SK-N-SH (cell line): ENCODE results near the gene FSTL5. TPM values are rescaled to one million over a fixed set of nuclear protein-coding genes. Genes with fewer than 3 reads are reported as not detected.

Source experiments
- CTCF ChIA-PET: fragments of 300-600, 350-600 bp; formaldehyde crosslinking; extraction: SDS; loops from one replicate; lab custom pipeline; 2021; lab: Yijun Ruan, JAX
- POLR2A ChIA-PET: fragments of 350-600 bp; sonication (Branson Sonifier 250); formaldehyde crosslinking; extraction: SDS; loops from one replicate; lab custom pipeline; 2020; ENCODE audit warnings: antibody characterized with exemption, inconsistent platforms; lab: Yijun Ruan, JAX
- DNase-seq: peaks from one replicate; pipeline ENCODE4 v3.0.0; 2012
- H2AFZ ChIP-seq: fragments of 200-600 bp; sonication (generic); 2 replicates; pipeline ENCODE4 v1.8.1; 2016; ENCODE audit warnings: antibody characterized with exemption, mild to moderate bottlenecking, low read depth
- H3F3A ChIP-seq: fragments of 200-600 bp; sonication (generic); replicated peaks from 2 replicates; pipeline ENCODE3; 2016; ENCODE audit warnings: antibody characterized with exemption, mild to moderate bottlenecking; ENCODE audit not compliant: insufficient read depth
- H3K27ac ChIP-seq, 2 experiments: fragments of 200-500 bp in 1 of 2; fragments of 200-600 bp in 1 of 2; sonication (Bioruptor generic) in 1 of 2; sonication (generic), shearing (Covaris generic) in 1 of 2; 2 replicates each; pipeline versions ENCODE4 v1.5.1 to v1.6.1; 2014 to 2016; ENCODE audit warnings: low read depth in 2 of 2, inconsistent platforms in 1 of 2, low read length in 1 of 2, mild to moderate bottlenecking in 1 of 2, mixed read lengths in 1 of 2
- H3K27me3 ChIP-seq: fragments of 200-600 bp; sonication (generic), shearing (Covaris generic); 2 replicates; pipeline ENCODE4 v1.6.1; 2016; ENCODE audit warnings: mixed run types; ENCODE audit not compliant: insufficient read depth
- H3K36me3 ChIP-seq, 2 experiments: fragments of 200-500 bp in 1 of 2; fragments of 200-600 bp in 1 of 2; sonication (Bioruptor generic) in 1 of 2; sonication (generic) in 1 of 2; replicated peaks in 1 of 2; 2 replicates each; pipeline versions ENCODE3 to v1.5.1; 2014 to 2016; ENCODE audit warnings: low read length in 1 of 2, mild to moderate bottlenecking in 1 of 2; ENCODE audit not compliant: insufficient read depth in 2 of 2, control insufficient read depth in 1 of 2
- H3K4me1 ChIP-seq, 2 experiments: fragments of 200-500 bp in 1 of 2; fragments of 200-600 bp in 1 of 2; sonication (Bioruptor generic) in 1 of 2; sonication (generic), shearing (Covaris generic) in 1 of 2; 2 replicates each; pipeline versions ENCODE4 v1.5.1 to v1.6.1; 2014 to 2016; ENCODE audit warnings: low read depth in 1 of 2, low read length in 1 of 2, mixed run types in 1 of 2; ENCODE audit not compliant: insufficient read depth in 2 of 2, control insufficient read depth in 1 of 2
- H3K4me2 ChIP-seq: fragments of 200-600 bp; sonication (generic), shearing (Covaris generic); 2 replicates; pipeline ENCODE4 v1.6.1; 2017; ENCODE audit warnings: mixed run types
- H3K4me3 ChIP-seq, 2 experiments: fragments of 200-500 bp in 1 of 2; fragments of 200-600 bp in 1 of 2; sonication (Bioruptor generic) in 1 of 2; sonication (generic), shearing (Covaris generic) in 1 of 2; 2 replicates each; pipeline versions ENCODE4 v1.5.1 to v1.8.1; 2014 to 2016; ENCODE audit warnings: low read depth in 2 of 2, inconsistent platforms in 1 of 2, low read length in 1 of 2, mild to moderate bottlenecking in 1 of 2, mixed read lengths in 1 of 2, moderate library complexity in 1 of 2
- H3K79me2 ChIP-seq: fragments of 200-600 bp; sonication (generic); 2 replicates; pipeline ENCODE4 v1.8.1; 2017; ENCODE audit warnings: mild to moderate bottlenecking; ENCODE audit not compliant: insufficient read depth
- H3K9ac ChIP-seq: fragments of 200-600 bp; sonication (generic); 2 replicates; pipeline ENCODE4 v1.6.1; 2017; ENCODE audit warnings: mixed run types
- H3K9me2 ChIP-seq: fragments of 200-600 bp; sonication (generic); 2 replicates; pipeline ENCODE4 v1.6.1; 2017; ENCODE audit warnings: mixed run types
- H3K9me3 ChIP-seq: fragments of 200-600 bp; sonication (generic); 2 replicates; pipeline ENCODE4 v1.6.1; 2017; ENCODE audit warnings: mixed run types, mild to moderate bottlenecking, moderate library complexity
- H4K20me1 ChIP-seq: fragments of 200-600 bp; sonication (generic); 2 replicates; pipeline ENCODE4 v1.6.1; 2017; ENCODE audit warnings: mild to moderate bottlenecking, mixed run types; ENCODE audit not compliant: insufficient read depth
- CTCF ChIP-seq: fragments of 200-600 bp; sonication (generic); IDR thresholded peaks from 2 replicates; pipeline ENCODE4 v1.6.1; 2017; ENCODE audit warnings: antibody characterized with exemption, mild to moderate bottlenecking, moderate library complexity
- ELF1 ChIP-seq: IDR thresholded peaks from 2 replicates; pipeline ENCODE4 v1.4.0; 2012
- EZH2phosphoT487 ChIP-seq: fragments of 200-600 bp; sonication (generic); IDR thresholded peaks from 2 replicates; pipeline ENCODE4 v1.6.1; 2017; ENCODE audit warnings: low read depth, mixed run types, mild to moderate bottlenecking, antibody characterized with exemption, moderate library complexity, borderline replicate concordance
- MXI1 ChIP-seq: IDR thresholded peaks from 2 replicates; pipeline ENCODE4 v1.6.1; 2012; ENCODE audit warnings: mild to moderate bottlenecking, low read depth, low read length, improper control_type of control experiment
- POLR2AphosphoS5 ChIP-seq: IDR thresholded peaks from 2 replicates; pipeline ENCODE4 v1.6.1; 2012; ENCODE audit warnings: low read depth, low read length
- USF1 ChIP-seq: IDR thresholded peaks from 2 replicates; pipeline ENCODE4 v1.4.0; 2012; ENCODE audit warnings: low read depth, borderline replicate concordance
- ZBTB33 ChIP-seq: IDR thresholded peaks from 2 replicates; pipeline ENCODE4 v1.4.0; 2012; ENCODE audit warnings: low read depth, borderline replicate concordance
- WGBS: methylation state at CpG from one replicate; pipeline ENCODE4 v1.1.6; 2017; ENCODE audit warnings: low lambda C conversion rate; 5-methylcytosine and 5-hydroxymethylcytosine counted together
- polyA plus RNA-seq, 3 experiments: library from polyadenylated mRNA; depleted of rRNA; stranded (reverse); fragments of >200 nt; gene quantifications; 2 replicates each; pipeline ENCODE4 v1.2.3, GENCODE V29; 2012
- TF ChIP-seq, protein P1 (sequence below): IDR thresholded peaks from 2 replicates; pipeline ENCODE4 v1.6.1; 2012; ENCODE audit warnings: mild to moderate bottlenecking, low read depth, low read length, moderate library complexity

The FSTL5 gene
- polyA plus RNA-seq, 1 of the 3 experiments (the other 2 are of a cell fraction), result 0.07 TPM

DNA sequence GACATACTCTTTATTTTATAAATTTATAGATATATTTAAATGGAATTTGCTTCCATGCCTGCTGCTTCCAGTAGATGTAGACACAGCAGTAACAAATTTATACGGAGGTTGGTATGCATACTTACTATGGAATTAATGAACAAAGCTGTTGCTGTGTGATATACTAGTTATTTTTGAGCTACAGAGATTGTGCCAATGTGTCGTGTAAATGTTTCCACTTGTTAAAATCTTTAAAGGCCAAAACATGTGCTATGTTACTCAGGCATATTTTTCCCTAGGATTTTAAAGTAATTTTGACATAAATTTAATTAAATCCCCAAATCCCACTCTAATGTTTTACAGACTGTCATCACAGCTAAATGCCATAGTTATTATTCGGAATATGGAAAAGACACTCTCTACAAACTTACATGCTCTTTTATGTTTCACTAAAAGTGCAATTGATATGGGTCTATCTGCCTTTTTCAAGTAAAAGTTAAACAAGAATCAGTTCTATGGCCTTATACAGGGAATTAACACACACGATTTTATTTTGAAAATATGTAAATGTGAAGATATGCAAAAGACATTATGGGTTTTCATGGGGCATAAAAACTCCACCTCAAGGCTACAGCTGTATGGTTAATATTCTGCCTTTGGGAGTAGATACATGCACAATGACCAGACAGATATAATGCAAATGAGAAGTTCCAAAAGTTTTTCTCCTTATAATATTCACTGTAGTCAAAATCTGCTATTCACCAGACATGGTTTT, 256.8 kb downstream of the FSTL5 start (continued):
- no peak for TF ChIP-seq CTCF
- TF ChIP-seq, protein P1, sequence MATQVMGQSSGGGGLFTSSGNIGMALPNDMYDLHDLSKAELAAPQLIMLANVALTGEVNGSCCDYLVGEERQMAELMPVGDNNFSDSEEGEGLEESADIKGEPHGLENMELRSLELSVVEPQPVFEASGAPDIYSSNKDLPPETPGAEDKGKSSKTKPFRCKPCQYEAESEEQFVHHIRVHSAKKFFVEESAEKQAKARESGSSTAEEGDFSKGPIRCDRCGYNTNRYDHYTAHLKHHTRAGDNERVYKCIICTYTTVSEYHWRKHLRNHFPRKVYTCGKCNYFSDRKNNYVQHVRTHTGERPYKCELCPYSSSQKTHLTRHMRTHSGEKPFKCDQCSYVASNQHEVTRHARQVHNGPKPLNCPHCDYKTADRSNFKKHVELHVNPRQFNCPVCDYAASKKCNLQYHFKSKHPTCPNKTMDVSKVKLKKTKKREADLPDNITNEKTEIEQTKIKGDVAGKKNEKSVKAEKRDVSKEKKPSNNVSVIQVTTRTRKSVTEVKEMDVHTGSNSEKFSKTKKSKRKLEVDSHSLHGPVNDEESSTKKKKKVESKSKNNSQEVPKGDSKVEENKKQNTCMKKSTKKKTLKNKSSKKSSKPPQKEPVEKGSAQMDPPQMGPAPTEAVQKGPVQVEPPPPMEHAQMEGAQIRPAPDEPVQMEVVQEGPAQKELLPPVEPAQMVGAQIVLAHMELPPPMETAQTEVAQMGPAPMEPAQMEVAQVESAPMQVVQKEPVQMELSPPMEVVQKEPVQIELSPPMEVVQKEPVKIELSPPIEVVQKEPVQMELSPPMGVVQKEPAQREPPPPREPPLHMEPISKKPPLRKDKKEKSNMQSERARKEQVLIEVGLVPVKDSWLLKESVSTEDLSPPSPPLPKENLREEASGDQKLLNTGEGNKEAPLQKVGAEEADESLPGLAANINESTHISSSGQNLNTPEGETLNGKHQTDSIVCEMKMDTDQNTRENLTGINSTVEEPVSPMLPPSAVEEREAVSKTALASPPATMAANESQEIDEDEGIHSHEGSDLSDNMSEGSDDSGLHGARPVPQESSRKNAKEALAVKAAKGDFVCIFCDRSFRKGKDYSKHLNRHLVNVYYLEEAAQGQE, result no peak
- TF ChIP-seq, all 33 proteins: peak for 0

DNA sequence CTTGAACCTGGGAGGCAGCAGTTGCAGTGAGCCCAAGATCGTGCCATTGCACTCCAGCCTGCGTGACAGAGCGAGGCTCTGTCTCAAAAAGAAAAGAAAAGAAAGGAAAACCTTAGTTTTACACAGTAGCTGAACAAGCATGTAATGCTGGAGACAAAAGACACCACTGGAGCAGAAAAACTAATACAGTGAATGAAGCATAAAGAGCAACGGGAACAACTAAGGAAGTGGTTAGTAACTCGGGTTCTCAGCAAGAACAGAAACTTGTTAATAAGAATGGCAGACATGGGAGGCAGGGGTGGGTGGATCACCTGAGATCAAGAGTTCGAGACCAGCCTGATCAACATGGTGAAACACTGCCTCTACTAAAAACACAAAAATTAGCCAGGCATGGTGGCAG, 263.7 kb downstream of the FSTL5 start:
- Histone ChIP-seq H3K4me2 (no peak overlapping the region), H3K4me1 (no peaks in the 10 kb centered on the region), H3F3A (no peaks in the 10 kb centered on the region), H3K27me3 (no peaks in the 10 kb centered on the region), H3K36me3 (no peaks in the 10 kb centered on the region), H3K9me2 (no peaks in the 10 kb centered on the region), H3K4me3 (no peak overlapping the region), H2AFZ (no peak overlapping the region), H3K9ac (no peak overlapping the region), H3K79me2 (no peaks in the 10 kb centered on the region), H3K9me3 (no peaks in the 10 kb centered on the region), H3K27ac (no peak overlapping the region), H4K20me1 (no peaks in the 10 kb centered on the region)
- WGBS, result 81% methylated on average over 6 of the region's 6 CpGs
- CTCF ChIA-PET, result interaction anchor here (1.2 kb wide), 1 partner anchor 9 kb away, joined by 3 read pairs; no protein-coding TSS in a partner anchor
- TF ChIP-seq MXI1 (no peak), POLR2AphosphoS5 (no peak), EZH2phosphoT487 (no peak), USF1 (no peak), ELF1 (no peak), ZBTB33 (no peak)
- TF ChIP-seq, protein P1, result no peak
- no peak for DNase-seq
- POLR2A ChIA-PET, result no interaction called here
